Mammary epithelial cell (primary cell): ENCODE measurements around the gene ASIC3.

Experiments used
- CTCF ChIP-seq, 2 donors: IDR thresholded peaks in 1 of 2; conservative IDR thresholded peaks in 1 of 2; 2 replicates each; pipeline ENCODE4 v1.5.1; 2011 to 2012; ENCODE audit warnings: inconsistent platforms in 2 of 2, low read length in 2 of 2, mild to moderate bottlenecking in 2 of 2, control low read depth in 1 of 2, low read depth in 1 of 2; ENCODE audit not compliant: insufficient read depth in 1 of 2; ENCODE audit errors: extremely low read depth in 1 of 2
- EZH2 ChIP-seq: IDR thresholded peaks from 2 replicates; pipeline ENCODE4 v1.6.1; 2012; ENCODE audit warnings: low read length, inconsistent platforms, borderline replicate concordance

GRCh38 chr7:151045262-151045661 lies 3.1 kb upstream of the ASIC3 start:
- no peak for TF ChIP-seq CTCF (conservative IDR thresholded peaks at IDR 0.05 in 1 of 2, IDR thresholded peaks at IDR 0.05 in 1 of 2; ENCODE audit: extremely low read depth in 1 of 2, insufficient read depth in 1 of 2, low read depth in 1 of 2, low read length in 2 of 2)
- TF ChIP-seq EZH2, result no peak
